C4-2B (cell line): ENCODE results near the gene CETN2.

Experiments used
- ZFX ChIP-seq: fragments of 450-650 bp; IDR thresholded peaks from 2 replicates; pipeline ENCODE4 v1.6.1; 2017
- TF ChIP-seq, protein P1 (sequence below): fragments of 450-650 bp; conservative IDR thresholded peaks from 2 replicates; pipeline ENCODE4 v1.5.1; 2017; ENCODE audit warnings: mild to moderate bottlenecking

DNA sequence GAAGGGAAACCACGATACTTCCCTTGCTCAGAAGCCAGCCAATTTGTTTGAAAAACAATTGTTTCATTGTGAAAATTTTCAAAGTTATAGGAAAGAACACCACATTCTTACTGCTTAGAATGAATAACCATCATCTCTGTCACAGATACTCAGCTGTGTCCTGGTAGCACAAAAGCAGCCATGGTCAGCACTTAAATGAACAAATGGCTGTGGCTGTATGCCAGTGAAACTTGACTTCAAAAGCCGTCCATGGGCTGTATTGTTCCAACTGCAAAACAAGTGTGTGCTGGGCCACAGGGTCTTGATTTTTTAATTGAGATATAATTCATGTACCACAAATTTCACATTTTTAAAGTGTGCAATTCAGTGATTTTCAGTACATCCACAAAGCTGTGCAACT lies 19.9 kb upstream of the CETN2 start:
- TF ChIP-seq, protein P1, sequence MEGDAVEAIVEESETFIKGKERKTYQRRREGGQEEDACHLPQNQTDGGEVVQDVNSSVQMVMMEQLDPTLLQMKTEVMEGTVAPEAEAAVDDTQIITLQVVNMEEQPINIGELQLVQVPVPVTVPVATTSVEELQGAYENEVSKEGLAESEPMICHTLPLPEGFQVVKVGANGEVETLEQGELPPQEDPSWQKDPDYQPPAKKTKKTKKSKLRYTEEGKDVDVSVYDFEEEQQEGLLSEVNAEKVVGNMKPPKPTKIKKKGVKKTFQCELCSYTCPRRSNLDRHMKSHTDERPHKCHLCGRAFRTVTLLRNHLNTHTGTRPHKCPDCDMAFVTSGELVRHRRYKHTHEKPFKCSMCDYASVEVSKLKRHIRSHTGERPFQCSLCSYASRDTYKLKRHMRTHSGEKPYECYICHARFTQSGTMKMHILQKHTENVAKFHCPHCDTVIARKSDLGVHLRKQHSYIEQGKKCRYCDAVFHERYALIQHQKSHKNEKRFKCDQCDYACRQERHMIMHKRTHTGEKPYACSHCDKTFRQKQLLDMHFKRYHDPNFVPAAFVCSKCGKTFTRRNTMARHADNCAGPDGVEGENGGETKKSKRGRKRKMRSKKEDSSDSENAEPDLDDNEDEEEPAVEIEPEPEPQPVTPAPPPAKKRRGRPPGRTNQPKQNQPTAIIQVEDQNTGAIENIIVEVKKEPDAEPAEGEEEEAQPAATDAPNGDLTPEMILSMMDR = no peak
- no peak for TF ChIP-seq ZFX
